Smooth muscle cell (in vitro differentiated cells): ENCODE results near the gene SUMO3. TPM values are rescaled to one million over a fixed set of nuclear protein-coding genes. Genes with fewer than 3 reads are reported as not detected.

ENCODE experiments used
- DNase-seq: peaks from one replicate; lab custom pipeline; 2025; ENCODE audit not compliant: unreplicated experiment; lab: John Stamatoyannopoulos, UW
- H2AFZ ChIP-seq: fragments of 200-600 bp; sonication (generic); 2 replicates; pipeline ENCODE4 v1.6.0; 2016; ENCODE audit warnings: antibody characterized with exemption, low read depth, mild to moderate bottlenecking
- H3F3A ChIP-seq: fragments of 200-600 bp; sonication (generic); 2 replicates; pipeline ENCODE4 v1.6.0; 2017; ENCODE audit warnings: antibody characterized with exemption, low read depth
- H3K27ac ChIP-seq: fragments of 200-600 bp; sonication (generic); 2 replicates; pipeline ENCODE4 v1.5.1; 2016; ENCODE audit warnings: low read depth, mild to moderate bottlenecking
- H3K27me3 ChIP-seq: fragments of 200-600 bp; sonication (generic); 2 replicates; pipeline ENCODE4 v1.6.1; 2016; ENCODE audit warnings: low read depth, mild to moderate bottlenecking
- H3K36me3 ChIP-seq: fragments of 200-600 bp; sonication (generic); 2 replicates; pipeline ENCODE4 v1.5.1; 2016; ENCODE audit warnings: low read depth
- H3K4me1 ChIP-seq: fragments of 200-600 bp; sonication (generic); 2 replicates; pipeline ENCODE4 v1.5.1; 2016; ENCODE audit warnings: low read depth
- H3K4me2 ChIP-seq: fragments of 200-600 bp; sonication (generic); 2 replicates; pipeline ENCODE4 v1.6.0; 2016; ENCODE audit warnings: mild to moderate bottlenecking
- H3K4me3 ChIP-seq: fragments of 200-600 bp; sonication (generic); 2 replicates; pipeline ENCODE4 v1.5.1; 2016; ENCODE audit warnings: mild to moderate bottlenecking
- H3K79me2 ChIP-seq: fragments of 200-600 bp; sonication (generic); 2 replicates; pipeline ENCODE4 v1.6.0; 2016; ENCODE audit warnings: low read depth, mild to moderate bottlenecking
- H3K9ac ChIP-seq: fragments of 200-600 bp; sonication (generic); 2 replicates; pipeline ENCODE4 v1.6.0; 2016; ENCODE audit warnings: low read depth
- H3K9me3 ChIP-seq: fragments of 200-600 bp; sonication (generic); replicated peaks from 2 replicates; pipeline ENCODE4 v1.5.1; 2016; ENCODE audit warnings: low read depth
- H4K20me1 ChIP-seq: fragments of 200-600 bp; sonication (generic); 2 replicates; pipeline ENCODE4 v1.6.0; 2016; ENCODE audit warnings: low read depth
- CTCF ChIP-seq: fragments of 200-600 bp; sonication (generic); IDR thresholded peaks from 2 replicates; pipeline ENCODE4 v1.5.1; 2017; ENCODE audit warnings: borderline replicate concordance, mild to moderate bottlenecking, antibody characterized with exemption; ENCODE audit not compliant: insufficient read depth, poor library complexity, severe bottlenecking
- WGBS: methylation state at CpG from one replicate; pipeline ENCODE4 v1.1.7; 2016; ENCODE audit warnings: low lambda C conversion rate; 5-methylcytosine and 5-hydroxymethylcytosine counted together
- polyA plus RNA-seq: library from polyadenylated mRNA; unstranded; fragments of >200 nt; fragmentation: Nextera tagmentation; extraction: Ambion mirVana; gene quantifications from 2 replicates; pipeline ENCODE4 v1.2.1, GENCODE V29; 2016
- total RNA-seq: library from RNA; depleted of rRNA; stranded (reverse); fragments of >200 nt; gene quantifications from 2 replicates; pipeline ENCODE4 v1.2.3, GENCODE V29; 2014

The SUMO3 gene
- total and polyA plus RNA-seq, 2 experiments from 2014 or later: 87.9 to 124 TPM

- no peak for TF ChIP-seq CTCF
- H3K27ac ChIP-seq: peak overlapping the region; percentile 3
- no peak overlapping the region for H2AFZ ChIP-seq
- no peak overlapping the region for H3K4me2 ChIP-seq
- H3F3A ChIP-seq: peaks cover 14% of the 10 kb centered on the region
- no peaks in the 10 kb centered on the region for H3K27me3 ChIP-seq
- H3K9me3 ChIP-seq: no peaks in the 10 kb centered on the region
- 86% methylated on average over 12 of the region's 12 CpGs for WGBS
- H3K79me2 ChIP-seq: peaks cover 88% of the 10 kb centered on the region
- H3K4me3 ChIP-seq: no peak overlapping the region
- no peaks in the 10 kb centered on the region for H3K36me3 ChIP-seq
- DNase-seq: no peak
- peaks cover 97% of the 10 kb centered on the region for H4K20me1 ChIP-seq
- H3K9ac ChIP-seq: no peak overlapping the region
- H3K4me1 ChIP-seq: peaks cover 20% of the 10 kb centered on the region
Measured at GRCh38 chr21:44865561-44866280, 47.9 kb upstream of the SUMO3 start.

GRCh38 chr21:44862869-44863685, 45.2 kb upstream of the SUMO3 start:
- TF ChIP-seq CTCF: no peak
- Histone ChIP-seq H3K27ac (no peak overlapping the region), H2AFZ (no peak overlapping the region), H3K9me3 (no peaks in the 10 kb centered on the region), H3K4me3 (no peak overlapping the region), H3K79me2 (peaks cover 87% of the 10 kb centered on the region), H3K9ac (no peak overlapping the region), H3K4me1 (peaks cover 4% of the 10 kb centered on the region), H3K4me2 (no peak overlapping the region), H3K36me3 (peaks cover 3% of the 10 kb centered on the region), H4K20me1 (peaks cover 99% of the 10 kb centered on the region), H3F3A (peaks cover 10% of the 10 kb centered on the region), H3K27me3 (no peaks in the 10 kb centered on the region)
- 82% methylated on average over 25 of the region's 25 CpGs for WGBS
- DNase-seq: no peak

GRCh38 chr21:44858791-44859190, 40.9 kb upstream of the SUMO3 start:
- Histone ChIP-seq H3K36me3 (peaks cover 3% of the 10 kb centered on the region), H3F3A (no peaks in the 10 kb centered on the region), H3K4me3 (no peak overlapping the region), H3K9ac (no peak overlapping the region), H3K79me2 (peaks cover 89% of the 10 kb centered on the region), H3K27ac (no peak overlapping the region), H3K27me3 (no peaks in the 10 kb centered on the region), H4K20me1 (peaks cover 100% of the 10 kb centered on the region), H3K4me1 (no peaks in the 10 kb centered on the region), H2AFZ (no peak overlapping the region), H3K4me2 (no peak overlapping the region), H3K9me3 (no peaks in the 10 kb centered on the region)
- no peak for TF ChIP-seq CTCF
- 96% methylated on average over 10 of the region's 10 CpGs for WGBS
- DNase-seq: no peak
